Activated T-cell treated with anti-CD3 and anti-CD28 coated beads, Interleukin-2, amount 50 U/mL, for 72 hours (primary cell): ENCODE measurements around the gene SCLT1. TPM values are rescaled to one million over a fixed set of nuclear protein-coding genes. Genes with fewer than 3 reads are reported as not detected.

Experiments
- ATAC-seq, 2 donors: fragments of 150-1000 bp; cut with Tn5 transposase; replicated peaks in 1 of 2; 2 replicates each; pipeline ENCODE4 v1.10.0; 2021; ENCODE audit warnings: moderate library complexity in 2 of 2, mild to moderate bottlenecking in 1 of 2
- DNase-seq, 2 donors: peaks; one replicate each; pipeline ENCODE4 v3.0.0; 2021 to 2022; ENCODE audit warnings: mixed read lengths in 1 of 2
- H3K27ac Mint-ChIP-seq: one replicate; pipeline ENCODE4 v1.8.0; 2022; ENCODE audit warnings: mild to moderate bottlenecking, moderate library complexity, mixed read lengths
- H3K27me3 Mint-ChIP-seq: one replicate; pipeline ENCODE4 v1.8.0; 2022; ENCODE audit warnings: low read depth, mixed read lengths
- H3K36me3 Mint-ChIP-seq, 2 donors: one replicate each; pipeline ENCODE4 v1.8.0; 2022; ENCODE audit warnings: mixed read lengths in 2 of 2, mild to moderate bottlenecking in 1 of 2; ENCODE audit not compliant: insufficient read depth in 2 of 2
- H3K4me1 Mint-ChIP-seq: one replicate; pipeline ENCODE4 v1.8.0; 2022; ENCODE audit warnings: low read depth, mixed read lengths
- H3K4me3 Mint-ChIP-seq, 2 donors: one replicate each; pipeline ENCODE4 v1.8.0; 2022; ENCODE audit warnings: mild to moderate bottlenecking in 2 of 2, mixed read lengths in 2 of 2, moderate library complexity in 2 of 2
- H3K9me3 Mint-ChIP-seq, 2 donors: one replicate each; pipeline ENCODE4 v1.8.0; 2022; ENCODE audit warnings: mixed read lengths in 2 of 2
- total RNA-seq, 2 donors: library from RNA; stranded (reverse); gene quantifications; one replicate each; pipeline ENCODE4 v1.2.3, GENCODE V29; 2022

Gene SCLT1
- total RNA-seq, 2 donors from 2014 or later, result 24.5 to 25.6 TPM

- H3K27ac Mint-ChIP-seq, result no peak overlapping the region
- H3K27me3 Mint-ChIP-seq, result no peaks in the 10 kb centered on the region
- no peaks in the 10 kb centered on the region for H3K4me1 Mint-ChIP-seq
- ATAC-seq, result no peak
- peaks cover 49 to 59% of the 10 kb centered on the region in 2 donors for H3K36me3 Mint-ChIP-seq
- peaks cover 23 to 41% of the 10 kb centered on the region in 2 donors for H3K9me3 Mint-ChIP-seq
- DNase-seq, result no peak
- H3K4me3 Mint-ChIP-seq, result no peak overlapping the region
Observed at GRCh38 chr4:129059028-129059427, 34.3 kb downstream of the SCLT1 start.

- Mint-ChIP-seq H3K4me1 (peaks cover 16% of the 10 kb centered on the region), H3K36me3 (peaks cover 3 to 5% of the 10 kb centered on the region in 2 donors), H3K27ac (no peak overlapping the region), H3K27me3 (no peaks in the 10 kb centered on the region), H3K4me3 (no peak overlapping the region), H3K9me3 (peaks cover 2 to 7% of the 10 kb centered on the region in 2 donors)
- ATAC-seq (peak; percentile 94 to 96), DNase-seq (no peak)
Observed at GRCh38 chr4:129046055-129046959, 47.0 kb downstream of the SCLT1 start.

- Mint-ChIP-seq H3K27me3 (no peaks in the 10 kb centered on the region), H3K36me3 (peaks cover 0 to 2% of the 10 kb centered on the region in 2 donors), H3K4me3 (no peak overlapping the region), H3K27ac (no peak overlapping the region), H3K9me3 (no peaks in the 10 kb centered on the region), H3K4me1 (peaks cover 16% of the 10 kb centered on the region)
- DNase-seq (no peak), ATAC-seq (no peak)
Observed at GRCh38 chr4:129043523-129043922, 49.8 kb downstream of the SCLT1 start.

DNA sequence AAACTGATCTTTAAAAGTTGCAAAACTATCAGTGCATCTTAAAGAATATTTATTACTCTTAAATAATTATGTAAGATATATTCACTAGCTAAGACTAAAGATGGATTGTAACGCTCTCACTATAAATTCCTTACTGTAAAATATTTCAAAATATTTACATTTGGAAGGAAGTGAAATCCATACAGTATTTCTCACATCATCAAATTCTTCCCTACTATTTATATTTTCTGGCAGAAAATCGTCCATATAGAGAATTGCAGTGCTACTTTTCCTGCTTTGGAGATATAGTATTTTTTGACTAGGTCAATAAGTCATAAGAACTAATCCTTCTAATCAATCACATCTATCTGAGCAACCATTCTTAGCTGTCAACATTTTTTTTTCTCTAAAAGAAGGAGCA lies 52.9 kb downstream of the SCLT1 start:
- no peaks in the 10 kb centered on the region for H3K4me1 Mint-ChIP-seq
- no peak overlapping the region for H3K4me3 Mint-ChIP-seq
- H3K36me3 Mint-ChIP-seq, result peaks cover 0 to 9% of the 10 kb centered on the region in 2 donors
- no peak overlapping the region for H3K27ac Mint-ChIP-seq
- DNase-seq (no peak), ATAC-seq (no peak)
- no peaks in the 10 kb centered on the region for H3K27me3 Mint-ChIP-seq
- peaks cover 0 to 2% of the 10 kb centered on the region in 2 donors for H3K9me3 Mint-ChIP-seq

GRCh38 chr4:129037093-129037492 lies 56.2 kb downstream of the SCLT1 start:
- peaks cover 2 to 9% of the 10 kb centered on the region in 2 donors for H3K36me3 Mint-ChIP-seq
- H3K27ac Mint-ChIP-seq, result no peak overlapping the region
- no peak for ATAC-seq

DNA sequence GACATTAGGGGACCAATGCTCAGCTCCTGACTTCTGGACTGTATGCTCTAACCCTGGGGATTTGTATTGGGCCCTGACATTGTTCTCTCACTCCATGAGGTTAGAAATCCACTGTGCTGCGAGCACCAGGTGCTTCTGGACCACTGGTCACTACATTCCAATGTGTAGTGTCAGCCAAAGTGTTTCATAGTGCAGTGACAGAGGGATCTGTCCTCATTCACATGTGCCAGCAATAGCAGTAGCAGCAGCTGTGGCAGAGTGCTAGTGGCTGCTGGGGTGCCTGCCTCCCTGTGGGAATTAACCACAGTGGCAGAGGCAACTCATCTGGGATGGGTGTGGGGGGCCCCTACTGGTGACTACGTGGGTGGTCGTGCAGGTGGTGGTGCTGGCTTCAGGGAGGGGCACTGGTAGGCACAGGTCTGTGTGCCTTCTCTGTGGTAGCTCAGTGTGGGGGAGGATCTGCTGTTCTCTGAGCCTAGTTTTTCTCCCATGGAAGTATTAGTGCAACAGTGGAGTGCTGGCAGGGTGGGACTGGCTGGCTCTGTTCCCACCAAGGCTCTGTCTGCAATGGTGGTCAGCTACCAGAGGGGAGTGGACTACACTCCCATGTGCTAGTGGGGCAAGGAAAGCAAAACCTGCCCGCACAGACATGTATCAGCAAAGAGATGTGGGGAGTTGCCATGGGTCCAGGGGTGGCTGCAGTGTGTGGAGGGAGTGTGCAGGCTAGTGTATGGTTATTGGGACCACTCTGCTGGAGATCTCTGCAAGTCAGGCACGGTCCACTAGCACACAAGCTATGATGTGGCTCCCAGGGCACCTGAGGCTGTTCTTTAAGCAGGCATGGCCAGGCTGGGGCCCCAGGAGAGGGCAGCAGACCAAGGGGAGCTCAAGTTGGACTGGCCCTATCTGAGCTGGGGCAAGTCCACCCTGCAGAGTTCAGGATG lies 78.5 kb downstream of the SCLT1 start:
- Mint-ChIP-seq H3K36me3 (peaks cover 24 to 37% of the 10 kb centered on the region in 2 donors), H3K4me1 (no peaks in the 10 kb centered on the region), H3K4me3 (no peak overlapping the region), H3K27me3 (no peaks in the 10 kb centered on the region), H3K27ac (no peak overlapping the region), H3K9me3 (peaks cover 30 to 31% of the 10 kb centered on the region in 2 donors)
- ATAC-seq, result no peak
- no peak for DNase-seq

More at GRCh38 chr4:129037093-129037492, 56.2 kb downstream of the SCLT1 start:
- no peak for DNase-seq
- peaks cover 0 to 2% of the 10 kb centered on the region in 2 donors for H3K9me3 Mint-ChIP-seq
- no peaks in the 10 kb centered on the region for H3K4me1 Mint-ChIP-seq
- no peaks in the 10 kb centered on the region for H3K27me3 Mint-ChIP-seq
- no peak overlapping the region for H3K4me3 Mint-ChIP-seq

DNA sequence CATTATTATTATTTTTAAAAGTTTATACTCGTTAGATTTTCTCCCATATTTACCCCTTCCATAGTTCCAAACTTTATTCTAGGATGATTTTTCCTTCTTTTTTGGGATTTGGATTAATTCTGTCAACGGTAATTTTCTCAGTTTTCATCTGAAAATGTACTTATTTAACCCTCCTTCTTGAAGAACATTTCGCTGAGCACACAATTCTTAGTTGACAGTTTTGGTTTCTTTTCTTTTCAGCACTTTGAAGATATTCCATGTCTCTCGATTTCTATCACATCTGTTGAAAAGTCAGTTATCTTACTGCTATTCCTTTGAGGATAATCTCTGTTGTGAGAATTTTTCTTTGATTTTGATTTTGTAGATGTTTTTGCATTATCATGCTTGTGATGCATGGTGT lies 85.2 kb downstream of the SCLT1 start:
- Mint-ChIP-seq H3K4me3 (no peak overlapping the region), H3K36me3 (peaks cover 25 to 30% of the 10 kb centered on the region in 2 donors), H3K27ac (no peak overlapping the region), H3K4me1 (no peaks in the 10 kb centered on the region), H3K27me3 (no peaks in the 10 kb centered on the region), H3K9me3 (peaks cover 23 to 31% of the 10 kb centered on the region in 2 donors)
- ATAC-seq (no peak), DNase-seq (no peak)

DNA sequence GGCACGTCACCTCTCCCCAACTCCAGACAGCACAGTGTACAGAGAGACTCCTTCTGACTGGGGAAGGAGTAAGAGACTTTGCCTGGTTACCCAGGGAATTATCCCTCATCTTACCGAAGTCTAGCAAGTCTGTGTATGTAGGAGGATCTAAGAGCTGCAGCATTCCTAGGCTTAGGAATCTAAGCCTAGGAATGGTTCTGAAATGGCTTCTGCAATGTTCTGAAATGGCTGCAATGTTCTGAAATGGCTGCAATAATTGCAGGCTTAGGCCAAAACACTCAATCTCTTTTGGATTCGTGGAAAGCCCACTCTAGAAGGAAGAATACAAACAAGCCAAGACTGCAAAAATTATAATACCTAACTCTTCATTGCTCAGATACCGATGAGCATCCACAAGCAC lies 106.4 kb downstream of the SCLT1 start:
- Mint-ChIP-seq H3K9me3 (peaks cover 2 to 5% of the 10 kb centered on the region in 2 donors), H3K4me1 (no peaks in the 10 kb centered on the region), H3K4me3 (no peak overlapping the region), H3K27me3 (no peaks in the 10 kb centered on the region), H3K36me3 (peaks cover 12 to 25% of the 10 kb centered on the region in 2 donors), H3K27ac (no peak overlapping the region)
- ATAC-seq, result no peak
- DNase-seq, result no peak

DNA sequence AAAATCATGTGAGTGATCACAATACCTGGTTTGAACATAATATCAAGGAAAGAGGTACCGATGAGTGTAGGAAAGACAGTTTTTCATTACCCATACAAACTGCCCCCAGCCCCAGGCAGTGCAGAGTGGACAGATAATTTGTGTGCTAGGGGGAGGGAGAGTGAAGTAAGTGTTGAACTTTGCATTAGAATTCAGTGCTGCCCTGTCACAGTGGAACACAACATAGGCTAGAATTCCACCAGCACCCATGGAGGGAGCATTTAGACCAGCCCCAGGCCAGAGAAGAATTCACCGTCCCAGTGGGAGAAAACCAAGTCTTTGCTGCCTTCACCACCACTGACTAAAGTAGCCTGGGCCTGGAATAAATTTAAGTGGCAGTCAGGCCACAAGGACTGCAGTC lies 107.3 kb downstream of the SCLT1 start:
- no peak overlapping the region for H3K4me3 Mint-ChIP-seq
- H3K9me3 Mint-ChIP-seq, result peaks cover 2 to 5% of the 10 kb centered on the region in 2 donors
- ATAC-seq (no peak), DNase-seq (no peak)
- H3K36me3 Mint-ChIP-seq, result peaks cover 12 to 26% of the 10 kb centered on the region in 2 donors
- H3K27me3 Mint-ChIP-seq, result no peaks in the 10 kb centered on the region
- H3K27ac Mint-ChIP-seq, result no peak overlapping the region
- H3K4me1 Mint-ChIP-seq, result no peaks in the 10 kb centered on the region

DNA sequence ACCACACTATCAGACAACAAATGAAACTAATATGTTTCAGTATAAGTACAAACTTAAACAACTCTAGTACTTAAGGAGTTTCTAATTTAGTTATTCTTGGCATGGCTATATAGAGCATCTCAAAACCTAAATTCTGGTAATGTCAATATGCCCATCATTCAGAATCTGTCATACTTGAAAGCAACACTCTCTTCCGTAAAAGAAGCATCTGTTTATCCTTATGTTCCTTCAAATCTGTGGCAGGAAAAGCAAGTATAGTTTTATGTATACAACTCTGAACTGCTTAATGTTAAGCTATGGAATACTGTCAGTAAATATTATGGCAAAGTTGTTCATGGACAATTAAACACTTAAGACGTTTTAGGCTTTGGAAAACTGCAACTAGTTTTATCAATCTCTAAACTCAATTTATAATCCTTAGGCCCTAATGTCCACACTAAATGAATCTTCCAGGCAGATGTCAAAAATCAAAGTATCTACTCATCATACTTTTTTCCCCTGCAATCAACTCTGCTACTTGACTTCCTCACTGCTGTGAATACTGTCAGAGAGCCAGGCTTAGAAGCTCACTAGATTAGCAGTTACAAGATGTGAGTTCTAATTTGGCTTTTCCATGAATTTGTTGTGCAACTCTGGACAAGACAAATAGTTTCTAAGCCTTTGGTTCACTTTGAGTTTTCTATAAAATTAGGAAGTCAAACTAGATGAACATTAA lies 109.4 kb downstream of the SCLT1 start:
- H3K27me3 Mint-ChIP-seq, result no peaks in the 10 kb centered on the region
- H3K9me3 Mint-ChIP-seq, result peaks cover 0 to 1% of the 10 kb centered on the region in 2 donors
- no peak overlapping the region for H3K4me3 Mint-ChIP-seq
- H3K4me1 Mint-ChIP-seq, result no peaks in the 10 kb centered on the region
- no peak overlapping the region for H3K27ac Mint-ChIP-seq
- no peak for DNase-seq
- ATAC-seq, result no peak
- peaks cover 10 to 15% of the 10 kb centered on the region in 2 donors for H3K36me3 Mint-ChIP-seq

GRCh38 chr4:128981377-128981776 lies 112.0 kb downstream of the SCLT1 start:
- Mint-ChIP-seq H3K27me3 (no peaks in the 10 kb centered on the region), H3K36me3 (peaks cover 2 to 6% of the 10 kb centered on the region in 2 donors), H3K4me1 (no peaks in the 10 kb centered on the region), H3K4me3 (no peak overlapping the region), H3K27ac (no peak overlapping the region), H3K9me3 (no peaks in the 10 kb centered on the region)
- ATAC-seq (no peak), DNase-seq (no peak)

GRCh38 chr4:128980816-128981326 lies 112.5 kb downstream of the SCLT1 start:
- H3K27ac Mint-ChIP-seq, result no peak overlapping the region

More at GRCh38 chr4:128980816-128981326, 112.5 kb downstream of the SCLT1 start:
- Mint-ChIP-seq H3K27me3 (no peaks in the 10 kb centered on the region), H3K4me3 (no peak overlapping the region), H3K36me3 (peaks cover under 1 to 5% of the 10 kb centered on the region in 2 donors), H3K4me1 (no peaks in the 10 kb centered on the region), H3K9me3 (no peaks in the 10 kb centered on the region)
- ATAC-seq (no peak), DNase-seq (no peak)
